ENCODE data around the gene SMIM32.

Gene SMIM32

GRCh38 chr5:136185974-136186665 lies 6.8 kb downstream of the SMIM32 start:
- DNase-seq, result no peak

- no peak for DNase-seq
These were observed 10.3 kb downstream of the SMIM32 start for GRCh38 chr5:136182618-136183017.

GRCh38 chr5:136174021-136174659 lies 18.8 kb downstream of the SMIM32 start:
- no peak for DNase-seq

GRCh38 chr5:136169218-136169617 lies 23.7 kb downstream of the SMIM32 start:
- no peak for DNase-seq

- no peak for DNase-seq
These were observed 26.1 kb downstream of the SMIM32 start for GRCh38 chr5:136166909-136167308.

GRCh38 chr5:136164226-136164625 lies 28.7 kb downstream of the SMIM32 start:
- DNase-seq, result no peak

GRCh38 chr5:136162008-136162407 lies 31.0 kb downstream of the SMIM32 start:
- DNase-seq, result no peak

- DNase-seq, result no peak
These were observed 33.5 kb downstream of the SMIM32 start for GRCh38 chr5:136159457-136159856.

- DNase-seq, result no peak
These were observed 35.4 kb downstream of the SMIM32 start for GRCh38 chr5:136157514-136157913.

GRCh38 chr5:136155761-136156160 lies 37.2 kb downstream of the SMIM32 start:
- no peak for DNase-seq

GRCh38 chr5:136155078-136155477 lies 37.9 kb downstream of the SMIM32 start:
- no peak for DNase-seq

- DNase-seq, result no peak
These were observed 39.3 kb downstream of the SMIM32 start for GRCh38 chr5:136153581-136154236.

GRCh38 chr5:136149891-136150290 lies 43.1 kb downstream of the SMIM32 start:
- no peak for DNase-seq

GRCh38 chr5:136147632-136148031 lies 45.3 kb downstream of the SMIM32 start:
- DNase-seq, result no peak

GRCh38 chr5:136146201-136146600 lies 46.8 kb downstream of the SMIM32 start:
- no peak for DNase-seq

- no peak for DNase-seq
These were observed 47.9 kb downstream of the SMIM32 start for GRCh38 chr5:136145030-136145429.

GRCh38 chr5:136143763-136144162 lies 49.2 kb downstream of the SMIM32 start:
- DNase-seq, result no peak

- DNase-seq, result no peak
These were observed 49.6 kb downstream of the SMIM32 start for GRCh38 chr5:136143312-136143711.

- no peak for DNase-seq
These were observed 51.4 kb downstream of the SMIM32 start for GRCh38 chr5:136141561-136141960.

Data from DMS153 (cell line).